Measurements from ENCODE around the gene RNF44. TPM values are rescaled to one million over a fixed set of nuclear protein-coding genes. Genes with fewer than 3 reads are reported as not detected.

The RNF44 gene
- total and polyA plus RNA-seq, 2 of the 13 experiments (the other 11 are each of a cell fraction or from before 2014, with no cell fraction given): 9.2 to 16.8 TPM

DNA sequence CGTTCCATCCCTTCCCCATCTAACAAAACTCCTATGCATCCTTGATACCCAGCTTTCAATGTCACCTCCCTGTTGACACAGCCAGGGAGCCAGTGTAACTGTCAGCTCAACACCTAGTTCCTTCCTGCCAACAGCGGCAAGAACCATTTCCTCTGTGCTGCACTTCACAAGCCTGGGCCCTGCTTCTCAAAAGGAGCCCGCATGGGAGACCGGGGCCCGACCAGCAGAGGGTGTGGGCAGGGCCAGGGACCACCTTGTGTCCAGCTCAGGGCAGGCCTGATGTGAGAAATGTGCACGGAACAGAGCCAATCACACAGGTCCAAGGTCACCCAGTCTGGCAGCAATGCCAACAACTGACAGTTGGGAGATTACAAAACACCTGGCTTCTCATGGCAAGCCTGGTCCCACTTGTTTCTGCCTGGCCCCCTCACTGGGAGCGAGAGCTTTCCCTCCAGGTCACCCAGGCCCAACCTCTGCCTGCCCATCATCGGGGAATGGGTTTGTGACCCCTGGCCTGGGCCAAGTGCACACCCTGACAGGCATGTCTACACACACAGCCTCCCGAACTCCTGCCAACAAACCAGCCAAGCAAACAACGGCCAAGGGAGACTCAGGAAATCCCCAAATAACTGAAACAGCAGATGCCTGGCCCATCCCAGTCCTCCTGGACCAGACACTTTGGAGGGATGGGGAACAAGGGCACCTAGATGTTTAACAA lies 3.1 kb downstream of the RNF44 start:
- FAIRE-seq: peak; percentile 72
- in situ Hi-C loops (cut with HindIII; ENCODE audit: extremely low pct_ligation_motif_present, low pct_unique_long_range_greater_than_20kb): loop anchor here (25.0 kb wide), 1 partner anchor 828 kb away; the partner anchor contains the start of genes LMAN2 and RGS14
- peak; percentile 35 for ATAC-seq
- intact Hi-C loops (cut with micrococcal nuclease; ENCODE audit: unreplicated experiment): no loop called here
- ChIA-PET CTCF (ENCODE audit: low intra/inter-chr PET ratio, low total read pairs) (no interaction called here), POLR2A (interaction anchor here (0.9 to 7.9 kb wide), 4 partner anchors 13 to 93 kb away, joined by 3 to 212 read pairs (median 3); partner anchors contain the start of genes CDHR2 and FAF2)
- H3K4me3 ChIP-seq (replicated peaks in 1 of 3; ENCODE audit: insufficient read depth in 1 of 3, low read depth in 2 of 3, low read length in 3 of 3): peak overlapping the region in 2 of 3 experiments; percentile 22 to 97; a peak in 4 of 6 replicates
- peaks cover 33% of the 10 kb centered on the region for H4K20me1 ChIP-seq (ENCODE audit: insufficient read depth, low read length)
- peak overlapping the region; percentile 91 for H3K4me2 ChIP-seq (ENCODE audit: low read depth, low read length)
- BruUV-seq (replicated peaks): no TSS peak
- peak overlapping the region; percentile 9; the same call in 1 of the 2 replicates for H3K9ac ChIP-seq (ENCODE audit: insufficient read depth, low read depth, low read length)
- WGBS (ENCODE audit: low lambda C conversion rate): 11% methylated on average over 9 of the region's 10 CpGs
- peaks cover 18 to 39% of the 10 kb centered on the region in 2 experiments for H3K36me3 ChIP-seq (replicated peaks in 1 of 2; ENCODE audit: control insufficient read depth in 1 of 2, insufficient read depth in 2 of 2, low read length in 2 of 2)
- no peak overlapping the region for H2AFZ ChIP-seq (ENCODE audit: low read length)
- peaks cover 35% of the 10 kb centered on the region for H3K4me1 ChIP-seq (ENCODE audit: insufficient read depth, low read length)
- peak overlapping the region; percentile 26 for H3K27ac ChIP-seq (ENCODE audit: extremely low read length, insufficient read depth, low read length)
- peak; percentile 71 for DNase-seq (ENCODE audit: low spot score)
- peaks cover 40% of the 10 kb centered on the region for H3K79me2 ChIP-seq (ENCODE audit: insufficient read depth, low read length)
- no peaks in the 10 kb centered on the region for H3K9me3 ChIP-seq (ENCODE audit: low read length)
- H3K27me3 ChIP-seq (ENCODE audit: control insufficient read depth in 1 of 2, insufficient read depth in 2 of 2, low read length in 2 of 2): no peaks in the 10 kb centered on the region; a peak in 1 of 5 replicates
- peak; percentile 21 for TF ChIP-seq ZNF883 (CRISPR knock-in tag; IDR thresholded peaks at IDR 0.05; ENCODE audit: not compliant biosample characterization)
- no peak for TF ChIP-seq ZNF329 (CRISPR knock-in tag; IDR thresholded peaks at IDR 0.05; ENCODE audit: low read depth)
- TF ChIP-seq ZNF251 (CRISPR knock-in tag; IDR thresholded peaks at IDR 0.05): no peak
- 0 out of 2 replicates have a peak, but pooled peaks have one; percentile 12 for TF ChIP-seq ZNF33B (CRISPR knock-in tag; IDR thresholded peaks at IDR 0.05)
- TF ChIP-seq CEBPB (IDR thresholded peaks at IDR 0.05; ENCODE audit: borderline replicate concordance, low read depth, low read length): peak; percentile 56; the same call in 1 of the 2 replicates
- no peak for TF ChIP-seq PAWR (CRISPR knock-in tag; IDR thresholded peaks at IDR 0.05; ENCODE audit: borderline replicate concordance)
- peak; percentile 26 for TF ChIP-seq XRCC5 (optimal IDR thresholded peaks at IDR 0.05; ENCODE audit: low read length)
- peak; percentile 44; the same call in 1 of the 3 replicates for TF ChIP-seq MXI1 (IDR thresholded peaks at IDR 0.05; ENCODE audit: borderline replicate concordance, low read depth, low read length)
- TF ChIP-seq, protein P1, sequence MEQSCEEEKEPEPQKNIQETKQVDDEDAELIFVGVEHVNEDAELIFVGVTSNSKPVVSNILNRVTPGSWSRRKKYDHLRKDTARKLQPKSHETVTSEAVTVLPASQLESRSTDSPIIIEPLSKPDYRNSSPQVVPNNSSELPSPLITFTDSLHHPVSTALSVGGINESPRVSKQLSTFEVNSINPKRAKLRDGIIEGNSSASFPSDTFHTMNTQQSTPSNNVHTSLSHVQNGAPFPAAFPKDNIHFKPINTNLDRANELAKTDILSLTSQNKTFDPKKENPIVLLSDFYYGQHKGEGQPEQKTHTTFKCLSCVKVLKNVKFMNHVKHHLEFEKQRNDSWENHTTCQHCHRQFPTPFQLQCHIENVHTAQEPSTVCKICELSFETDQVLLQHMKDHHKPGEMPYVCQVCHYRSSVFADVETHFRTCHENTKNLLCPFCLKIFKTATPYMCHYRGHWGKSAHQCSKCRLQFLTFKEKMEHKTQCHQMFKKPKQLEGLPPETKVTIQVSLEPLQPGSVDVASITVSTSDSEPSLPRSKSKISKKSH (CRISPR knock-in tag; IDR thresholded peaks at IDR 0.05; ENCODE audit: borderline replicate concordance): 0 out of 2 replicates have a peak, but pooled peaks have one; percentile 47
- TF ChIP-seq RXRA (CRISPR knock-in tag; IDR thresholded peaks at IDR 0.05): 0 out of 2 replicates have a peak, but pooled peaks have one; percentile 16
- peak; percentile 42; the same call in 1 of the 2 replicates for TF ChIP-seq IRF2 (CRISPR knock-in tag; IDR thresholded peaks at IDR 0.05)
- no peak for TF ChIP-seq YY1 (IDR thresholded peaks at IDR 0.05; ENCODE audit: insufficient read depth, insufficient replicate concordance, low read depth, low read length)
- TF ChIP-seq ZNF891 (CRISPR knock-in tag; IDR thresholded peaks at IDR 0.05): 0 out of 2 replicates have a peak, but pooled peaks have one; percentile 55
- TF ChIP-seq, protein P2, sequence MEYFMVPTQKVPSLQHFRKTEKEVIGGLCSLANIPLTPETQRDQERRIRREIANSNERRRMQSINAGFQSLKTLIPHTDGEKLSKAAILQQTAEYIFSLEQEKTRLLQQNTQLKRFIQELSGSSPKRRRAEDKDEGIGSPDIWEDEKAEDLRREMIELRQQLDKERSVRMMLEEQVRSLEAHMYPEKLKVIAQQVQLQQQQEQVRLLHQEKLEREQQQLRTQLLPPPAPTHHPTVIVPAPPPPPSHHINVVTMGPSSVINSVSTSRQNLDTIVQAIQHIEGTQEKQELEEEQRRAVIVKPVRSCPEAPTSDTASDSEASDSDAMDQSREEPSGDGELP (IDR thresholded peaks at IDR 0.05; ENCODE audit: borderline replicate concordance, low read depth): peak; percentile 24; the same call in 1 of the 2 replicates
- TF ChIP-seq ZNF598 (CRISPR knock-in tag; IDR thresholded peaks at IDR 0.05; ENCODE audit: borderline replicate concordance): no peak
- no peak for TF ChIP-seq ZNF451 (CRISPR knock-in tag; IDR thresholded peaks at IDR 0.05)
- TF ChIP-seq SPEN (CRISPR knock-in tag; IDR thresholded peaks at IDR 0.05; ENCODE audit: low read depth): 0 out of 2 replicates have a peak, but pooled peaks have one; percentile 10
- 0 out of 2 replicates have a peak, but pooled peaks have one; percentile 18 for TF ChIP-seq FOSL2 (CRISPR knock-in tag; IDR thresholded peaks at IDR 0.05)
- 0 out of 2 replicates have a peak, but pooled peaks have one; percentile 19 for TF ChIP-seq RCOR2 (CRISPR knock-in tag; IDR thresholded peaks at IDR 0.05)
- TF ChIP-seq AGO2 (optimal IDR thresholded peaks at IDR 0.05; ENCODE audit: low read depth, low read length): peak; percentile 56

All from HepG2 (cell line).